IMR-90 (cell line): Measurements from ENCODE around the gene SMIM22. TPM values are rescaled to one million over a fixed set of nuclear protein-coding genes. Genes with fewer than 3 reads are reported as not detected.

Experiments used
- ATAC-seq: fragments of 200-7000 bp; cut with Tn5 transposase; 2 replicates; pipeline ENCODE4 v1.9.1; 2020; ENCODE audit warnings: low read depth, mild to moderate bottlenecking, moderate library complexity
- BruUV-seq: library from RNA; stranded (reverse); fragments of 400-500 nt; replicated peaks from 2 replicates; lab custom pipeline; 2021; lab: Mats Ljungman, UMichigan
- CTCF ChIA-PET: fragments of 300-600 bp; formaldehyde crosslinking; extraction: SDS; loops from one replicate; lab custom pipeline; 2021; ENCODE audit warnings: antibody characterized with exemption; lab: Yijun Ruan, JAX
- POLR2A ChIA-PET: fragments of 300-600 bp; sonication (Branson Sonifier 250); formaldehyde crosslinking; loops from one replicate; lab custom pipeline; 2022; ENCODE audit warnings: antibody characterized with exemption; ENCODE audit not compliant: unreplicated experiment; lab: Charles Lee
- DNase-seq: peaks from one replicate; pipeline ENCODE4 v3.0.0; 2013
- H2AFZ ChIP-seq: replicated peaks from 2 replicates; pipeline ENCODE3; 2013; ENCODE audit warnings: low read length, mild to moderate bottlenecking; ENCODE audit not compliant: poor library complexity
- H2AK5ac ChIP-seq: 2 replicates; pipeline ENCODE4 v1.6.1; 2013; ENCODE audit warnings: low read depth, low read length, inconsistent platforms
- H2AK9ac ChIP-seq: replicated peaks from 2 replicates; pipeline ENCODE3; 2013; ENCODE audit warnings: mild to moderate bottlenecking, low read depth, low read length, moderate library complexity; ENCODE audit not compliant: poor library complexity
- H2BK120ac ChIP-seq: 2 replicates; pipeline ENCODE4 v1.6.1; 2013; ENCODE audit warnings: low read depth, low read length, inconsistent platforms
- H2BK15ac ChIP-seq: 3 replicates; pipeline ENCODE4 v1.6.1; 2013; ENCODE audit warnings: low read depth, low read length, inconsistent platforms
- H2BK20ac ChIP-seq: 2 replicates; pipeline ENCODE4 v1.6.1; 2013; ENCODE audit warnings: low read depth, mild to moderate bottlenecking, inconsistent platforms, low read length, moderate library complexity
- H2BK5ac ChIP-seq: 2 replicates; pipeline ENCODE4 v1.6.1; 2013; ENCODE audit warnings: mild to moderate bottlenecking, low read depth, low read length, inconsistent platforms; ENCODE audit not compliant: poor library complexity, severe bottlenecking
- H3K14ac ChIP-seq: replicated peaks from 2 replicates; pipeline ENCODE4 v1.6.1; 2013; ENCODE audit warnings: low read depth, low read length, inconsistent platforms
- H3K18ac ChIP-seq: 2 replicates; pipeline ENCODE4 v1.6.1; 2013; ENCODE audit warnings: low read depth, low read length, control low read depth
- H3K23ac ChIP-seq: 2 replicates; pipeline ENCODE4 v1.6.1; 2013; ENCODE audit warnings: low read depth, low read length, inconsistent platforms
- H3K27ac ChIP-seq: 2 replicates; pipeline ENCODE4 v1.5.1; 2013; ENCODE audit warnings: mild to moderate bottlenecking, control low read depth, low read length; ENCODE audit not compliant: insufficient read depth
- H3K27me3 ChIP-seq: 2 replicates; pipeline ENCODE4 v1.6.1; 2013; ENCODE audit warnings: low read length; ENCODE audit not compliant: control insufficient read depth, insufficient read depth
- H3K36me3 ChIP-seq: 2 replicates; pipeline ENCODE4 v1.6.1; 2013; ENCODE audit warnings: low read length, mixed read lengths; ENCODE audit not compliant: control insufficient read depth, insufficient read depth
- H3K4ac ChIP-seq: 2 replicates; pipeline ENCODE4 v1.6.1; 2013; ENCODE audit warnings: low read depth, low read length, inconsistent platforms
- H3K4me1 ChIP-seq: 2 replicates; pipeline ENCODE4 v1.6.1; 2013; ENCODE audit warnings: low read length, mixed read lengths; ENCODE audit not compliant: control insufficient read depth, insufficient read depth
- H3K4me2 ChIP-seq: 2 replicates; pipeline ENCODE4 v1.6.1; 2013; ENCODE audit warnings: low read depth, mild to moderate bottlenecking, control low read depth, low read length, moderate library complexity
- H3K4me3 ChIP-seq: 2 replicates; pipeline ENCODE4 v1.5.1; 2013; ENCODE audit warnings: low read depth, mild to moderate bottlenecking, control low read depth, low read length, moderate library complexity; ENCODE audit not compliant: insufficient read depth
- H3K56ac ChIP-seq: 2 replicates; pipeline ENCODE4 v1.6.1; 2013; ENCODE audit warnings: low read length, inconsistent platforms; ENCODE audit not compliant: insufficient read depth; ENCODE audit errors: extremely low read depth
- H3K79me1 ChIP-seq, 2 experiments: 2 replicates each; pipeline ENCODE4 v1.6.1; 2013; ENCODE audit warnings: low read length in 2 of 2, inconsistent platforms in 1 of 2, low read depth in 1 of 2
- H3K9ac ChIP-seq: 2 replicates; pipeline ENCODE4 v1.6.1; 2013; ENCODE audit warnings: low read depth, low read length, control low read depth
- H3K9me1 ChIP-seq: 2 replicates; pipeline ENCODE4 v1.6.1; 2013; ENCODE audit warnings: low read length, inconsistent platforms; ENCODE audit not compliant: insufficient read depth
- H3K9me3 ChIP-seq: 2 replicates; pipeline ENCODE4 v1.6.1; 2013; ENCODE audit warnings: low read length; ENCODE audit not compliant: control insufficient read depth, insufficient read depth
- H4K20me1 ChIP-seq: 2 replicates; pipeline ENCODE4 v1.6.1; 2013; ENCODE audit warnings: low read length, inconsistent platforms; ENCODE audit not compliant: insufficient read depth
- H4K5ac ChIP-seq: 2 replicates; pipeline ENCODE4 v1.6.1; 2013; ENCODE audit warnings: mild to moderate bottlenecking, low read depth, low read length, control low read depth
- H4K8ac ChIP-seq, 2 experiments: 2 replicates each; pipeline ENCODE4 v1.6.1; 2013; ENCODE audit warnings: low read depth in 2 of 2, low read length in 2 of 2, control low read depth in 1 of 2, inconsistent platforms in 1 of 2
- H4K91ac ChIP-seq: 2 replicates; pipeline ENCODE4 v1.6.1; 2013; ENCODE audit warnings: low read depth, low read length, inconsistent platforms; ENCODE audit not compliant: insufficient read depth
- BHLHE40 ChIP-seq: fragments of 150-350 bp; IDR thresholded peaks from 2 replicates; pipeline ENCODE4 v1.6.1; 2016; ENCODE audit warnings: mild to moderate bottlenecking, low read depth, low read length
- CEBPB ChIP-seq: IDR thresholded peaks from 2 replicates; pipeline ENCODE4 v1.6.1; 2012; ENCODE audit warnings: low read depth, low read length, improper control_type of control experiment
- CTCF ChIP-seq: conservative IDR thresholded peaks from 2 replicates; pipeline ENCODE4 v1.5.1; 2012; ENCODE audit warnings: mild to moderate bottlenecking, low read depth, low read length, improper control_type of control experiment
- ELK1 ChIP-seq: fragments of 150-350 bp; IDR thresholded peaks from 2 replicates; pipeline ENCODE4 v1.6.1; 2016; ENCODE audit warnings: low read depth, mild to moderate bottlenecking, low read length, moderate library complexity, borderline replicate concordance
- MAFK ChIP-seq: IDR thresholded peaks from 2 replicates; pipeline ENCODE4 v1.6.1; 2012; ENCODE audit warnings: low read depth, low read length, improper control_type of control experiment
- MAZ ChIP-seq: IDR thresholded peaks from 2 replicates; pipeline ENCODE4 v1.6.1; 2012; ENCODE audit warnings: low read depth, mild to moderate bottlenecking, low read length, improper control_type of control experiment, moderate library complexity, borderline replicate concordance
- RAD21 ChIP-seq: IDR thresholded peaks from 2 replicates; pipeline ENCODE4 v1.6.1; 2012; ENCODE audit warnings: low read length, improper control_type of control experiment
- RCOR1 ChIP-seq: IDR thresholded peaks from 2 replicates; pipeline ENCODE4 v1.6.1; 2012; ENCODE audit warnings: mild to moderate bottlenecking, low read length, improper control_type of control experiment; ENCODE audit not compliant: insufficient replicate concordance
- RFX5 ChIP-seq: IDR thresholded peaks from 2 replicates; pipeline ENCODE4 v1.8.0; 2012; ENCODE audit warnings: low read depth, mild to moderate bottlenecking, low read length, moderate library complexity
- SMC3 ChIP-seq: fragments of 150-350 bp; IDR thresholded peaks from 2 replicates; pipeline ENCODE4 v1.6.1; 2016; ENCODE audit warnings: low read depth, mild to moderate bottlenecking, antibody characterized with exemption, low read length, moderate library complexity
- USF2 ChIP-seq: fragments of 150-350 bp; IDR thresholded peaks from 2 replicates; pipeline ENCODE4 v1.6.1; 2017; ENCODE audit warnings: mild to moderate bottlenecking, antibody characterized with exemption, low read length, low read depth
- WGBS, 2 experiments: methylation state at CpG; one replicate each; pipeline versions ENCODE4 v1.1.5 to v1.1.7; 2013; ENCODE audit warnings: missing lambda C conversion rate in 2 of 2; ENCODE audit not compliant: insufficient read length in 1 of 2; ENCODE audit errors: extremely low coverage in 2 of 2; 5-methylcytosine and 5-hydroxymethylcytosine counted together
- dilution Hi-C: fragments of 300-500 bp; cut with HindIII; formaldehyde crosslinking; loops from one replicate; pipeline ENCODE4 v1.14.3; 2018; ENCODE audit warnings: low sequenced_read_pairs; ENCODE audit not compliant: unreplicated experiment
- in situ Hi-C: fragments of 300-500 bp; cut with MboI; formaldehyde crosslinking; loops from 3 replicates; pipeline ENCODE4 v1.14.3; 2019; ENCODE audit warnings: low sequenced_read_pairs, inconsistent platforms, mixed read lengths
- intact Hi-C: fragments of 100-400 bp; cut with micrococcal nuclease; formaldehyde crosslinking; loops from 2 replicates; pipeline ENCODE4 v1.10.0; 2022
- polyA plus RNA-seq, 3 experiments: library from polyadenylated mRNA; depleted of rRNA; stranded (reverse); fragments of >200 nt; gene quantifications; 2 replicates each; pipeline ENCODE4 v1.2.3, GENCODE V29; 2012; ENCODE audit warnings: low replicate concordance in 1 of 3
- total RNA-seq: library from RNA; depleted of rRNA; stranded (reverse); fragments of >200 nt; gene quantifications from 2 replicates; pipeline ENCODE4 v1.2.3, GENCODE V29; 2012

SMIM22 gene
- total and polyA plus RNA-seq, 2 of the 4 experiments (the other 2 are of a cell fraction), result not detected

- no peak for TF ChIP-seq MAZ
- no peak for TF ChIP-seq SMC3
- no peak for TF ChIP-seq RFX5
- no peak for TF ChIP-seq BHLHE40
These were observed 2.0 kb downstream of the SMIM22 start (continued) for GRCh38 chr16:4796982-4797804.

- H2BK5ac ChIP-seq, result no peak overlapping the region
- H3K9me3 ChIP-seq, result no peaks in the 10 kb centered on the region
- H3K27me3 ChIP-seq, result no peaks in the 10 kb centered on the region
- DNase-seq, result no peak
- no peaks in the 10 kb centered on the region for H4K20me1 ChIP-seq
- no TSS peak for BruUV-seq
- H3K18ac ChIP-seq, result no peak overlapping the region
- no peak overlapping the region for H3K14ac ChIP-seq
- no peak overlapping the region for H3K4me3 ChIP-seq
- no peak overlapping the region for H4K91ac ChIP-seq
- no peak overlapping the region for H2AFZ ChIP-seq
- no peak overlapping the region for H2AK9ac ChIP-seq
- no peak overlapping the region for H4K5ac ChIP-seq
- dilution Hi-C loops (no loop called here), intact Hi-C loops (no loop called here), in situ Hi-C loops (no loop called here)
- POLR2A ChIA-PET, result no interaction called here
- CTCF ChIA-PET, result interaction anchor here (0.5 kb wide), 1 partner anchor 14 kb away, joined by 3 read pairs; no protein-coding TSS in a partner anchor
- H3K9me1 ChIP-seq, result no peaks in the 10 kb centered on the region
- no peak overlapping the region for H2AK5ac ChIP-seq
- no peak overlapping the region for H3K56ac ChIP-seq
- ATAC-seq, result no peak
- TF ChIP-seq RCOR1, result no peak
- no peak for TF ChIP-seq ELK1
- no peak for TF ChIP-seq MAFK
- no peak for TF ChIP-seq RAD21
- no peak for TF ChIP-seq USF2
- no peak for TF ChIP-seq BHLHE40
- TF ChIP-seq CTCF, result no peak
- TF ChIP-seq CEBPB, result no peak
- H3K79me1 ChIP-seq, result 0 out of 4 replicates have a peak, but pooled peaks cover 0 to 7% of the 10 kb centered on the region in 2 experiments
- peaks cover 2% of the 10 kb centered on the region; the same call in 1 of the 2 replicates for H3K36me3 ChIP-seq
- H2BK120ac ChIP-seq, result no peak overlapping the region
- H2BK15ac ChIP-seq, result no peak overlapping the region
- no peak overlapping the region for H2BK20ac ChIP-seq
- H3K9ac ChIP-seq, result no peak overlapping the region
- no peak overlapping the region for H3K4me2 ChIP-seq
- H4K8ac ChIP-seq, result no peak overlapping the region
- H3K4ac ChIP-seq, result no peak overlapping the region
- no peak overlapping the region for H3K23ac ChIP-seq
- 92% methylated on average over 4 of the region's 22 CpGs; no CpG with 5 or more reads in 1 of the 2 experiments for WGBS, 2 experiments
- peaks cover 5% of the 10 kb centered on the region; the same call in 1 of the 2 replicates for H3K4me1 ChIP-seq
- no peak overlapping the region for H3K27ac ChIP-seq
These were observed 2.7 kb downstream of the SMIM22 start for GRCh38 chr16:4797805-4798252.
